ENCODE data around the gene UBXN7. TPM values are rescaled to one million over a fixed set of nuclear protein-coding genes. Genes with fewer than 3 reads are reported as not detected.

The UBXN7 gene
- total and polyA plus RNA-seq, 2 donors (not counting 1 experiment from before 2014, with no cell fraction given), result 28.1 to 34.8 TPM

- no peak for DNase-seq (ENCODE audit: low read depth in 2 of 2)
- no peaks in the 10 kb centered on the region for H3K9me3 ChIP-seq (ENCODE audit: control insufficient read depth, insufficient read depth, low read depth, low read length)
- H3K4me2 ChIP-seq (ENCODE audit: extremely low read depth, insufficient read depth, low read length), result no peak overlapping the region
- H3K27ac ChIP-seq (ENCODE audit: insufficient read depth, low read length), result no peak overlapping the region
- no peak overlapping the region for H3K4me3 ChIP-seq (replicated peaks in 1 of 4; ENCODE audit: control extremely low read depth in 1 of 4, insufficient read depth in 1 of 4, low read depth in 3 of 4, low read length in 4 of 4)
- no peaks in the 10 kb centered on the region for H3K27me3 ChIP-seq (ENCODE audit: control insufficient read depth, insufficient read depth, low read length)
- no peaks in the 10 kb centered on the region for H4K20me1 ChIP-seq (ENCODE audit: control insufficient read depth, extremely low read depth, insufficient read depth, low read length)
- no peak overlapping the region for H3K9ac ChIP-seq (ENCODE audit: insufficient read depth, low read length)
- H3K4me1 ChIP-seq (ENCODE audit: control insufficient read depth, extremely low read depth, insufficient read depth, low read length), result peaks cover 3% of the 10 kb centered on the region
- peaks cover 3% of the 10 kb centered on the region for H3K36me3 ChIP-seq (ENCODE audit: control insufficient read depth, insufficient read depth, low read length)
- TF ChIP-seq, protein P1, sequence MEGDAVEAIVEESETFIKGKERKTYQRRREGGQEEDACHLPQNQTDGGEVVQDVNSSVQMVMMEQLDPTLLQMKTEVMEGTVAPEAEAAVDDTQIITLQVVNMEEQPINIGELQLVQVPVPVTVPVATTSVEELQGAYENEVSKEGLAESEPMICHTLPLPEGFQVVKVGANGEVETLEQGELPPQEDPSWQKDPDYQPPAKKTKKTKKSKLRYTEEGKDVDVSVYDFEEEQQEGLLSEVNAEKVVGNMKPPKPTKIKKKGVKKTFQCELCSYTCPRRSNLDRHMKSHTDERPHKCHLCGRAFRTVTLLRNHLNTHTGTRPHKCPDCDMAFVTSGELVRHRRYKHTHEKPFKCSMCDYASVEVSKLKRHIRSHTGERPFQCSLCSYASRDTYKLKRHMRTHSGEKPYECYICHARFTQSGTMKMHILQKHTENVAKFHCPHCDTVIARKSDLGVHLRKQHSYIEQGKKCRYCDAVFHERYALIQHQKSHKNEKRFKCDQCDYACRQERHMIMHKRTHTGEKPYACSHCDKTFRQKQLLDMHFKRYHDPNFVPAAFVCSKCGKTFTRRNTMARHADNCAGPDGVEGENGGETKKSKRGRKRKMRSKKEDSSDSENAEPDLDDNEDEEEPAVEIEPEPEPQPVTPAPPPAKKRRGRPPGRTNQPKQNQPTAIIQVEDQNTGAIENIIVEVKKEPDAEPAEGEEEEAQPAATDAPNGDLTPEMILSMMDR (conservative IDR thresholded peaks at IDR 0.05 in 1 of 2, IDR thresholded peaks at IDR 0.05 in 1 of 2; ENCODE audit: low read depth in 1 of 2, low read length in 2 of 2), result no peak
- TF ChIP-seq EZH2 (IDR thresholded peaks at IDR 0.05; ENCODE audit: low read length, missing control alignments), result no peak
- no peaks in the 10 kb centered on the region for H3K79me2 ChIP-seq (ENCODE audit: control insufficient read depth, insufficient read depth, low read length)
- H2AFZ ChIP-seq (ENCODE audit: low read length), result no peak overlapping the region
These were observed 31.9 kb downstream of the UBXN7 start for GRCh38 chr3:196400331-196400730.

GRCh38 chr3:196399485-196399945 lies 32.7 kb downstream of the UBXN7 start:
- H3K79me2 ChIP-seq (ENCODE audit: control insufficient read depth, insufficient read depth, low read length), result no peaks in the 10 kb centered on the region
- no peak overlapping the region for H3K4me3 ChIP-seq (replicated peaks in 1 of 4; ENCODE audit: control extremely low read depth in 1 of 4, insufficient read depth in 1 of 4, low read depth in 3 of 4, low read length in 4 of 4)
- H3K27me3 ChIP-seq (ENCODE audit: control insufficient read depth, insufficient read depth, low read length), result no peaks in the 10 kb centered on the region
- no peak overlapping the region for H3K4me2 ChIP-seq (ENCODE audit: extremely low read depth, insufficient read depth, low read length)
- no peak overlapping the region for H3K9ac ChIP-seq (ENCODE audit: insufficient read depth, low read length)
- H3K36me3 ChIP-seq (ENCODE audit: control insufficient read depth, insufficient read depth, low read length), result peaks cover 3% of the 10 kb centered on the region
- peaks cover 3% of the 10 kb centered on the region for H3K4me1 ChIP-seq (ENCODE audit: control insufficient read depth, extremely low read depth, insufficient read depth, low read length)
- TF ChIP-seq EZH2 (IDR thresholded peaks at IDR 0.05; ENCODE audit: low read length, missing control alignments), result no peak
- TF ChIP-seq, protein P1 (conservative IDR thresholded peaks at IDR 0.05 in 1 of 2, IDR thresholded peaks at IDR 0.05 in 1 of 2; ENCODE audit: low read depth in 1 of 2, low read length in 2 of 2), result no peak
- no peak overlapping the region for H2AFZ ChIP-seq (ENCODE audit: low read length)
- no peaks in the 10 kb centered on the region for H4K20me1 ChIP-seq (ENCODE audit: control insufficient read depth, extremely low read depth, insufficient read depth, low read length)
- H3K9me3 ChIP-seq (ENCODE audit: control insufficient read depth, insufficient read depth, low read depth, low read length), result no peaks in the 10 kb centered on the region
- DNase-seq (ENCODE audit: low read depth in 2 of 2), result peak in 1 of 2 donors; percentile 78
- no peak overlapping the region for H3K27ac ChIP-seq (ENCODE audit: insufficient read depth, low read length)

DNA sequence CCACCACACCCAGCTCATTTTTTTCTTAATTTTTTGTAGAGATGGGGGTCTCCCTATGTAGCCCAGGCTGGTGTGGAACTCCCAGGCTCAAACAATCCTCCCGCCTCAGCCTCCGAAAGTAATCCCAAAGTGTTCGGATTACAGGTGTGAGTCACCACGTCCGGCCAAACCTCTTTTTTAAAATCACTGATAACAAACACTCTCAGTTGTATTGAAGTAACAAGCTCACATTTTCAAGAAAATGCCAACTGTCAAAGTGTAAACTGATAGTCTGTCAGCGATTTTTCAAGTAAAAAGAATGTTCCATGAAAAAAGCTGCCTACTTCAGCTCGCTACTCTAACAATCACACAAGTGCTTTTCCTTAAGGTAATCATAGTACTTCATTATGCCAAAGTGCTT lies 33.4 kb downstream of the UBXN7 start:
- no peak for DNase-seq (ENCODE audit: low read depth in 2 of 2)
- H4K20me1 ChIP-seq (ENCODE audit: control insufficient read depth, extremely low read depth, insufficient read depth, low read length), result no peaks in the 10 kb centered on the region
- H2AFZ ChIP-seq (ENCODE audit: low read length), result no peak overlapping the region
- H3K4me2 ChIP-seq (ENCODE audit: extremely low read depth, insufficient read depth, low read length), result no peak overlapping the region
- no peaks in the 10 kb centered on the region for H3K9me3 ChIP-seq (ENCODE audit: control insufficient read depth, insufficient read depth, low read depth, low read length)
- H3K27ac ChIP-seq (ENCODE audit: insufficient read depth, low read length), result no peak overlapping the region
- H3K36me3 ChIP-seq (ENCODE audit: control insufficient read depth, insufficient read depth, low read length), result peaks cover 3% of the 10 kb centered on the region
- no peak overlapping the region for H3K9ac ChIP-seq (ENCODE audit: insufficient read depth, low read length)
- H3K4me1 ChIP-seq (ENCODE audit: control insufficient read depth, extremely low read depth, insufficient read depth, low read length), result peaks cover 3% of the 10 kb centered on the region
- H3K4me3 ChIP-seq (replicated peaks in 1 of 4; ENCODE audit: control extremely low read depth in 1 of 4, insufficient read depth in 1 of 4, low read depth in 3 of 4, low read length in 4 of 4), result no peak overlapping the region
- no peaks in the 10 kb centered on the region for H3K79me2 ChIP-seq (ENCODE audit: control insufficient read depth, insufficient read depth, low read length)
- H3K27me3 ChIP-seq (ENCODE audit: control insufficient read depth, insufficient read depth, low read length), result no peaks in the 10 kb centered on the region
- TF ChIP-seq, protein P1 (conservative IDR thresholded peaks at IDR 0.05 in 1 of 2, IDR thresholded peaks at IDR 0.05 in 1 of 2; ENCODE audit: low read depth in 1 of 2, low read length in 2 of 2), result no peak
- TF ChIP-seq EZH2 (IDR thresholded peaks at IDR 0.05; ENCODE audit: low read length, missing control alignments), result no peak
